ENCODE measurements around the gene UQCR10.

UQCR10 gene

GRCh38 chr22:29767171-29768051 lies at the start of gene UQCR10:
TSS of gene UQCR10 (plus strand) at chr22:29767369. CDS start at chr22:29767399, 30 bp downstream.
- peak; percentile 87 for DNase-seq

- DNase-seq = no peak
These were observed 49.4 kb upstream of the UQCR10 start for GRCh38 chr22:29717789-29718188.

GRCh38 chr22:29718949-29719898 lies 47.9 kb upstream of the UQCR10 start:
- DNase-seq = no peak

GRCh38 chr22:29719899-29720645 lies 47.1 kb upstream of the UQCR10 start, which contains the start of gene CABP7:
TSS of gene CABP7 (plus strand) at chr22:29720003. CDS start at chr22:29720425, 422 bp downstream.
- DNase-seq = no peak

GRCh38 chr22:29720811-29721323 lies 46.3 kb upstream of the UQCR10 start:
- DNase-seq = no peak

- DNase-seq = no peak
These were observed 45.0 kb upstream of the UQCR10 start for GRCh38 chr22:29722151-29722550.

GRCh38 chr22:29722587-29722986 lies 44.6 kb upstream of the UQCR10 start:
- DNase-seq = no peak

GRCh38 chr22:29723766-29724165 lies 43.4 kb upstream of the UQCR10 start:
- DNase-seq = no peak

GRCh38 chr22:29724843-29725242 lies 42.3 kb upstream of the UQCR10 start:
- no peak for DNase-seq

GRCh38 chr22:29726106-29726505 lies 41.1 kb upstream of the UQCR10 start:
- DNase-seq = no peak

- DNase-seq = no peak
These were observed 40.5 kb upstream of the UQCR10 start for GRCh38 chr22:29726512-29727130.

GRCh38 chr22:29727131-29727523 lies 40.0 kb upstream of the UQCR10 start:
- peak in 1 of 2 experiments; percentile 35 for DNase-seq

GRCh38 chr22:29729161-29729560 lies 38.0 kb upstream of the UQCR10 start:
- no peak for DNase-seq

GRCh38 chr22:29731058-29731850 lies 35.9 kb upstream of the UQCR10 start:
- DNase-seq = no peak

- DNase-seq = no peak
These were observed 34.3 kb upstream of the UQCR10 start for GRCh38 chr22:29732883-29733282.

- DNase-seq = no peak
These were observed 33.6 kb upstream of the UQCR10 start for GRCh38 chr22:29733362-29734201.

- DNase-seq = no peak
These were observed 32.8 kb upstream of the UQCR10 start for GRCh38 chr22:29734406-29734805.

- no peak for DNase-seq
These were observed 32.3 kb upstream of the UQCR10 start for GRCh38 chr22:29734838-29735237.

GRCh38 chr22:29735416-29735815 lies 31.8 kb upstream of the UQCR10 start:
- no peak for DNase-seq

Data from Kasumi-1 (cell line).